Astrocyte (in vitro differentiated cells and primary cell): Measurements from ENCODE around the gene FES. TPM values are rescaled to one million over a fixed set of nuclear protein-coding genes. Genes with fewer than 3 reads are reported as not detected.

ENCODE experiments used
- DNase-seq: peaks from one replicate; pipeline ENCODE4 v3.0.0-alpha.2; 2010; ENCODE audit warnings: low read depth
- FAIRE-seq: peaks from 2 replicates; lab custom pipeline; 2011; peaks lifted over from hg19 to GRCh38; lab: Jason Lieb, UNC
- H2AFZ ChIP-seq: 2 replicates; pipeline ENCODE4 v1.6.0; 2012; ENCODE audit warnings: low read depth, low read length, inconsistent platforms
- H3K27ac ChIP-seq: 2 replicates; pipeline ENCODE4 v1.5.1; 2011; ENCODE audit warnings: low read depth, low read length, inconsistent platforms
- H3K27me3 ChIP-seq: 2 replicates; pipeline ENCODE4 v1.6.0; 2011; ENCODE audit warnings: low read length, inconsistent platforms; ENCODE audit not compliant: insufficient read depth
- H3K36me3 ChIP-seq: 2 replicates; pipeline ENCODE4 v1.5.1; 2011; ENCODE audit warnings: low read length, inconsistent platforms; ENCODE audit not compliant: insufficient read depth
- H3K4me1 ChIP-seq: 2 replicates; pipeline ENCODE4 v1.5.1; 2011; ENCODE audit warnings: low read length, inconsistent platforms; ENCODE audit not compliant: insufficient read depth
- H3K4me2 ChIP-seq: 2 replicates; pipeline ENCODE4 v1.6.0; 2012; ENCODE audit warnings: low read length, inconsistent platforms
- H3K4me3 ChIP-seq: 2 replicates; pipeline ENCODE4 v1.5.1; 2011; ENCODE audit warnings: low read depth, mild to moderate bottlenecking, low read length, inconsistent platforms; ENCODE audit not compliant: insufficient read depth
- H3K79me2 ChIP-seq: 2 replicates; pipeline ENCODE4 v1.6.0; 2012; ENCODE audit warnings: mild to moderate bottlenecking, low read length, inconsistent platforms; ENCODE audit not compliant: insufficient read depth
- H3K9ac ChIP-seq: 2 replicates; pipeline ENCODE4 v1.6.0; 2012; ENCODE audit warnings: mild to moderate bottlenecking, low read length, inconsistent platforms
- H3K9me3 ChIP-seq: 2 replicates; pipeline ENCODE4 v1.5.1; 2012; ENCODE audit warnings: low read depth, mild to moderate bottlenecking, low read length, inconsistent platforms; ENCODE audit not compliant: insufficient read depth
- H4K20me1 ChIP-seq: 2 replicates; pipeline ENCODE4 v1.6.0; 2012; ENCODE audit warnings: low read length, inconsistent platforms; ENCODE audit not compliant: insufficient read depth
- H3K27ac Mint-ChIP-seq: one replicate; pipeline ENCODE4 v1.8.0; 2021; ENCODE audit warnings: mild to moderate bottlenecking, mixed read lengths; ENCODE audit not compliant: unreplicated experiment
- H3K27me3 Mint-ChIP-seq: one replicate; pipeline ENCODE4 v1.8.0; 2021; ENCODE audit warnings: low read depth, mixed read lengths; ENCODE audit not compliant: unreplicated experiment
- H3K36me3 Mint-ChIP-seq: one replicate; pipeline ENCODE4 v1.8.0; 2021; ENCODE audit warnings: low read depth, mixed read lengths; ENCODE audit not compliant: unreplicated experiment
- H3K4me1 Mint-ChIP-seq: one replicate; pipeline ENCODE4 v1.8.0; 2021; ENCODE audit warnings: low read depth, mixed read lengths; ENCODE audit not compliant: unreplicated experiment
- H3K4me3 Mint-ChIP-seq: one replicate; pipeline ENCODE4 v1.8.0; 2021; ENCODE audit warnings: mild to moderate bottlenecking, moderate library complexity, mixed read lengths; ENCODE audit not compliant: unreplicated experiment
- H3K9me3 Mint-ChIP-seq: one replicate; pipeline ENCODE4 v1.8.0; 2021; ENCODE audit warnings: mild to moderate bottlenecking, mixed read lengths; ENCODE audit not compliant: unreplicated experiment
- EZH2 ChIP-seq: IDR thresholded peaks from 2 replicates; pipeline ENCODE4 v1.6.1; 2012; ENCODE audit warnings: mild to moderate bottlenecking, low read length, inconsistent platforms; ENCODE audit not compliant: insufficient read depth
- total RNA-seq: library from RNA; stranded (reverse); gene quantifications from 2 replicates; pipeline ENCODE4 v1.2.1, GENCODE V29; 2021
- TF ChIP-seq, protein P1 (sequence below): IDR thresholded peaks from 2 replicates; pipeline ENCODE4 v1.5.1; 2011; ENCODE audit warnings: low read depth, mild to moderate bottlenecking, inconsistent platforms, low read length, moderate library complexity; ENCODE audit not compliant: insufficient read depth

The FES gene
- total RNA-seq, 1 donor from 2014 or later, result 7.2 TPM

DNA sequence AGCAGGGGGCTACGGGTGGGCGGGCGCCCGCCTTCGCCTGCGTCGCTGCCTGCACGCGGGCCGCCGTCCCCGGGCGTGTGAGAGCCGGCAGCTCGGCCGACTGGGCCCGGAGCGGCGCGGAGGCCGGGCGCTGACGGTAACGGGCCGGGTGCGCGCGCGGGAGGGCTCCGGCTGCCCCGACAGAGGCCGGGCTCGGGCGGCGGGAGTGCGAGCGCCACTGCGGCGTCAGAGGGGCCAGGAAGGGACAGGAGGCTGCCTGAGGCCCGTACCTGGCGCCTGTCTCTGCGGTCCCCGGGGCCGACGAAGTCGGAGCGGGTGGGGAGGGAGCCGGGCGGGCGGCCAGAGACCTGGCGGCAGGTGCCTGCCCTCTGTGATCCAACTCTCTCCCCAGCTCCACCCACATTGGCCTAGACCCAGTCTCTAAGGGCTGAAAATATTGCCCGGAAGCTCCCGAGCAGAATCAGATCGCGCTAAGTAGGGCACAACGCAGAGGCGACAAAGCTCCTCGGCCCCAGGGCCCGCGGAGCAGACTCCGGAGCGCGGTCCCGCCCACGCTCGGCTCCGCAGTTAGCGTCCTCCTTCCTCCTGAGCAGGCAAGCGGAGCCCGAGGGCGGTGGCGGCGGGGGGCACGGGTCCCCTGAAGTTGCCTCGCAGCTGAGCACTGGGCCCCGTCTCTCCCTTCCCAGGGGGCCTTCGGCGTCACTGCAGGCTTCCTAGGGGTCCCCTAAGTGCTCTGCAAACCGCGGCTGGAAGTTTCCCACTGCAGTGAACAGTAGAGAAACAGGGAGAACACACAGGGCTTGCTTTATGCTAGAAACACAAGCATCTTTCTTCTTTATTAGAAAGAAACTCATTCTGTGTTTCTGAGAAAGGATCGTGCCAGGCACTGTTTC, 18.8 kb downstream of the FES start, which contains the start of gene MAN2A2:
Gene MAN2A2 (plus strand): TSS at position 463 of the 893 bp plus-strand sequence. CDS start 906 bp downstream, outside the sequence.
- Histone ChIP-seq H2AFZ (peak within 1 kb of the TSS; percentile 98), H3K4me2 (peak within 1 kb of the TSS; percentile 97), H3K4me1 (peaks cover 13% of the 10 kb centered on the region), H3K9ac (peak within 1 kb of the TSS; percentile 85), H3K36me3 (no peaks in the 10 kb centered on the region), H4K20me1 (no peaks in the 10 kb centered on the region), H3K27ac (peak within 1 kb of the TSS; percentile 84), H3K79me2 (no peaks in the 10 kb centered on the region), H3K9me3 (no peaks in the 10 kb centered on the region), H3K27me3 (no peaks in the 10 kb centered on the region), H3K4me3 (peak within 1 kb of the TSS; percentile 85)
- DNase-seq (peak; percentile 36), FAIRE-seq (no peak)
- peak within 1 kb of the TSS; percentile 75 for H3K27ac Mint-ChIP-seq
- H3K36me3 Mint-ChIP-seq, result peaks cover 18% of the 10 kb centered on the region
- peaks cover 17% of the 10 kb centered on the region for H3K27me3 Mint-ChIP-seq
- H3K9me3 Mint-ChIP-seq, result no peaks in the 10 kb centered on the region
- TF ChIP-seq, protein P1, sequence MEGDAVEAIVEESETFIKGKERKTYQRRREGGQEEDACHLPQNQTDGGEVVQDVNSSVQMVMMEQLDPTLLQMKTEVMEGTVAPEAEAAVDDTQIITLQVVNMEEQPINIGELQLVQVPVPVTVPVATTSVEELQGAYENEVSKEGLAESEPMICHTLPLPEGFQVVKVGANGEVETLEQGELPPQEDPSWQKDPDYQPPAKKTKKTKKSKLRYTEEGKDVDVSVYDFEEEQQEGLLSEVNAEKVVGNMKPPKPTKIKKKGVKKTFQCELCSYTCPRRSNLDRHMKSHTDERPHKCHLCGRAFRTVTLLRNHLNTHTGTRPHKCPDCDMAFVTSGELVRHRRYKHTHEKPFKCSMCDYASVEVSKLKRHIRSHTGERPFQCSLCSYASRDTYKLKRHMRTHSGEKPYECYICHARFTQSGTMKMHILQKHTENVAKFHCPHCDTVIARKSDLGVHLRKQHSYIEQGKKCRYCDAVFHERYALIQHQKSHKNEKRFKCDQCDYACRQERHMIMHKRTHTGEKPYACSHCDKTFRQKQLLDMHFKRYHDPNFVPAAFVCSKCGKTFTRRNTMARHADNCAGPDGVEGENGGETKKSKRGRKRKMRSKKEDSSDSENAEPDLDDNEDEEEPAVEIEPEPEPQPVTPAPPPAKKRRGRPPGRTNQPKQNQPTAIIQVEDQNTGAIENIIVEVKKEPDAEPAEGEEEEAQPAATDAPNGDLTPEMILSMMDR, result no peak
- TF ChIP-seq EZH2, result no peak
- H3K4me3 Mint-ChIP-seq, result peak within 1 kb of the TSS; percentile 87
- peaks cover 2% of the 10 kb centered on the region for H3K4me1 Mint-ChIP-seq

DNA sequence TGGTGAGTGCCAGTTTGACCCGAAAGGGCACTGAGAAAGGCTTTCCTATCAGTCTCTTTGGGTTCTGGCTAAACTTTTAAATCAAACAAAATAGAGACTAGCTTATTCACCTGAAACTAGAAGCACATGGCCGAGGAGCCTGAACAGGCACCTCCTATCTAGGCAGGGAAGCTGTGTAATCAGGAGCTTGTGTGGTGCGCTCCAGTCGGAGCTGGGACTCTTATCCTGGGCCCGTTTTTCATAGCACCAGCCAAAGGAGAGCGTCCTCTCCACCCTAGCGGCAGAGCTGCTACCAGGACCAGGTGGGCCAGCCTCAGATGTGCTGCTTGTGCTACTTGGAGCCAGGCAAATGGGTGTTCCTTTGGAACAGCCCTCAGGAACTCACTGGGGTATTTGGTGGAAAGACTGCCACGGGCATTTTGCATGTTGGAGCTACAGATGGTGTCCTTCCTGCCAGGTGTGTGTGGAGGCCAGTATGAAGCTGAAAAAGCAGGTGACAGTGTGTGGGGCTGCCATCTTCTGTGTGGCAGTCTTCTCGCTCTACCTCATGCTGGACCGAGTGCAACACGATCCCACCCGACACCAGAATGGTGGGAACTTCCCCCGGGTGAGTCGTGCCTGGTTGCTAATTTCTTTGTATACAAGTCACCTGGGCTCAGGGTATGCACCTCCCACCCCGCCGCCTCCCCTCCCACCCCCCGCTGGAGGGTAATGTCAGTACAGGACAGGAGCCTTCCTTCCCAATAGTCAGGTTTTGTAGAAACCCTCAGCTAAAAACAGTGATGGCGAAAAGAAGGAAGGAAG, 19.6 kb downstream of the FES start:
- H2AFZ ChIP-seq, result peak overlapping the region; percentile 13

More for the DNA sequence above, 19.6 kb downstream of the FES start:
- TF ChIP-seq EZH2, result no peak
- TF ChIP-seq, protein P1, result no peak
- H3K4me3 ChIP-seq, result peak overlapping the region; percentile 67
- H3K4me2 ChIP-seq, result peak overlapping the region; percentile 97
- no peaks in the 10 kb centered on the region for H3K27me3 ChIP-seq
- H3K36me3 Mint-ChIP-seq, result peaks cover 18% of the 10 kb centered on the region
- no peaks in the 10 kb centered on the region for H3K79me2 ChIP-seq
- H3K4me1 ChIP-seq, result peaks cover 13% of the 10 kb centered on the region
- H3K36me3 ChIP-seq, result no peaks in the 10 kb centered on the region
- peak overlapping the region; percentile 85 for H3K9ac ChIP-seq
- peak overlapping the region; percentile 74 for H3K4me3 Mint-ChIP-seq
- H3K27ac ChIP-seq, result no peak overlapping the region
- H3K27ac Mint-ChIP-seq, result no peak overlapping the region
- no peaks in the 10 kb centered on the region for H3K9me3 ChIP-seq
- DNase-seq (no peak), FAIRE-seq (no peak)
- H4K20me1 ChIP-seq, result no peaks in the 10 kb centered on the region
- H3K9me3 Mint-ChIP-seq, result no peaks in the 10 kb centered on the region
- peaks cover 15% of the 10 kb centered on the region for H3K27me3 Mint-ChIP-seq
- H3K4me1 Mint-ChIP-seq, result peaks cover 2% of the 10 kb centered on the region
